Neuronal stem cell (in vitro differentiated cells): ENCODE measurements around the gene DTX1.
A peak's percentile ranks its signal among the peaks of the same experiment; 100 is the strongest.

Experiments used
- DNase-seq: peaks from one replicate; pipeline ENCODE4 v3.0.0-alpha.2; 2013; ENCODE audit warnings: low spot score
- H2AFZ ChIP-seq: one replicate; pipeline ENCODE4 v1.6.1; 2013; ENCODE audit warnings: mild to moderate bottlenecking, low read length, inconsistent platforms
- H2AK5ac ChIP-seq: 2 replicates; pipeline ENCODE4 v1.6.1; 2013; ENCODE audit warnings: low read depth, mild to moderate bottlenecking, inconsistent platforms, low read length, moderate library complexity, mixed read lengths
- H2BK120ac ChIP-seq: 2 replicates; pipeline ENCODE4 v1.6.1; 2013; ENCODE audit warnings: low read depth, mild to moderate bottlenecking, inconsistent platforms, low read length, moderate library complexity, mixed read lengths
- H2BK12ac ChIP-seq: one replicate; pipeline ENCODE4 v1.6.1; 2013; ENCODE audit warnings: low read length, inconsistent platforms
- H2BK15ac ChIP-seq: 2 replicates; pipeline ENCODE4 v1.6.1; 2013; ENCODE audit warnings: mild to moderate bottlenecking, low read length, inconsistent platforms, mixed read lengths
- H2BK5ac ChIP-seq: one replicate; pipeline ENCODE4 v1.6.1; 2013; ENCODE audit warnings: inconsistent platforms, mild to moderate bottlenecking, low read length, moderate library complexity
- H3K14ac ChIP-seq: one replicate; pipeline ENCODE4 v1.6.1; 2013; ENCODE audit warnings: low read length, inconsistent platforms
- H3K18ac ChIP-seq: 2 replicates; pipeline ENCODE4 v1.6.1; 2013; ENCODE audit warnings: low read length, inconsistent platforms
- H3K23ac ChIP-seq: 2 replicates; pipeline ENCODE4 v1.6.1; 2013; ENCODE audit warnings: low read depth, mild to moderate bottlenecking, mixed read lengths, low read length, inconsistent platforms; ENCODE audit not compliant: poor library complexity
- H3K27ac ChIP-seq: replicated peaks from 3 replicates; pipeline ENCODE4 v1.5.1; 2013; ENCODE audit warnings: low read length, inconsistent platforms
- H3K27me3 ChIP-seq, 3 experiments: 2 replicates each; pipeline ENCODE4 v1.6.1; 2013; ENCODE audit warnings: low read length in 3 of 3, mild to moderate bottlenecking in 2 of 3, inconsistent platforms in 1 of 3, low read depth in 1 of 3, mixed read lengths in 1 of 3, moderate library complexity in 1 of 3; ENCODE audit not compliant: control insufficient read depth in 3 of 3, insufficient read depth in 3 of 3
- H3K36me3 ChIP-seq, 2 donors: replicated peaks in 1 of 2; 2 replicates each; pipeline ENCODE4 v1.6.1; 2013; ENCODE audit warnings: low read length in 2 of 2; ENCODE audit not compliant: control insufficient read depth in 2 of 2, insufficient read depth in 2 of 2
- H3K4ac ChIP-seq: 2 replicates; pipeline ENCODE4 v1.6.1; 2013; ENCODE audit warnings: inconsistent platforms, mild to moderate bottlenecking, low read length, moderate library complexity
- H3K4me1 ChIP-seq, 2 donors: 1 replicate in 1 of 2; 2 replicates in 1 of 2; pipeline ENCODE4 v1.6.1; 2013; ENCODE audit warnings: low read length in 2 of 2, low read depth in 1 of 2; ENCODE audit not compliant: control insufficient read depth in 2 of 2, insufficient read depth in 1 of 2
- H3K4me2 ChIP-seq: one replicate; pipeline ENCODE4 v1.6.1; 2013; ENCODE audit warnings: mild to moderate bottlenecking, low read length, inconsistent platforms; ENCODE audit not compliant: insufficient read depth, poor library complexity, severe bottlenecking
- H3K4me3 ChIP-seq, 2 donors: 2 replicates each; pipeline ENCODE4 v1.5.1; 2013; ENCODE audit warnings: low read length in 2 of 2, mild to moderate bottlenecking in 2 of 2, inconsistent platforms in 1 of 2, moderate library complexity in 1 of 2
- H3K79me1 ChIP-seq: one replicate; pipeline ENCODE4 v1.6.1; 2013; ENCODE audit warnings: low read depth, mild to moderate bottlenecking, inconsistent platforms, low read length, moderate library complexity
- H3K9ac ChIP-seq: one replicate; pipeline ENCODE4 v1.6.1; 2013; ENCODE audit warnings: mild to moderate bottlenecking, low read depth, low read length, inconsistent platforms; ENCODE audit not compliant: poor library complexity
- H3K9me3 ChIP-seq, 2 donors: replicated peaks in 1 of 2; 2 replicates each; pipeline versions ENCODE3 to v1.6.1; 2013; ENCODE audit warnings: low read length in 2 of 2, mild to moderate bottlenecking in 2 of 2, inconsistent platforms in 1 of 2, low read depth in 1 of 2, mixed read lengths in 1 of 2, moderate library complexity in 1 of 2; ENCODE audit not compliant: control insufficient read depth in 2 of 2, insufficient read depth in 1 of 2
- H4K8ac ChIP-seq: one replicate; pipeline ENCODE4 v1.6.1; 2013; ENCODE audit warnings: low read depth, mild to moderate bottlenecking, inconsistent platforms, low read length, moderate library complexity
- H4K91ac ChIP-seq: one replicate; pipeline ENCODE4 v1.6.1; 2013; ENCODE audit warnings: low read length, low read depth, mild to moderate bottlenecking, inconsistent platforms; ENCODE audit not compliant: poor library complexity
- WGBS, 2 donors: extraction: QIAGEN DNeasy Blood & Tissue Kit; methylation state at CpG; one replicate each; pipeline ENCODE4 v1.1.7; 2013; ENCODE audit warnings: missing lambda C conversion rate in 2 of 2, mixed read lengths in 1 of 2; ENCODE audit not compliant: insufficient read length in 2 of 2, insufficient replicate concordance in 1 of 2; ENCODE audit errors: extremely low coverage in 2 of 2; 5-methylcytosine and 5-hydroxymethylcytosine counted together

The DTX1 gene

DNA sequence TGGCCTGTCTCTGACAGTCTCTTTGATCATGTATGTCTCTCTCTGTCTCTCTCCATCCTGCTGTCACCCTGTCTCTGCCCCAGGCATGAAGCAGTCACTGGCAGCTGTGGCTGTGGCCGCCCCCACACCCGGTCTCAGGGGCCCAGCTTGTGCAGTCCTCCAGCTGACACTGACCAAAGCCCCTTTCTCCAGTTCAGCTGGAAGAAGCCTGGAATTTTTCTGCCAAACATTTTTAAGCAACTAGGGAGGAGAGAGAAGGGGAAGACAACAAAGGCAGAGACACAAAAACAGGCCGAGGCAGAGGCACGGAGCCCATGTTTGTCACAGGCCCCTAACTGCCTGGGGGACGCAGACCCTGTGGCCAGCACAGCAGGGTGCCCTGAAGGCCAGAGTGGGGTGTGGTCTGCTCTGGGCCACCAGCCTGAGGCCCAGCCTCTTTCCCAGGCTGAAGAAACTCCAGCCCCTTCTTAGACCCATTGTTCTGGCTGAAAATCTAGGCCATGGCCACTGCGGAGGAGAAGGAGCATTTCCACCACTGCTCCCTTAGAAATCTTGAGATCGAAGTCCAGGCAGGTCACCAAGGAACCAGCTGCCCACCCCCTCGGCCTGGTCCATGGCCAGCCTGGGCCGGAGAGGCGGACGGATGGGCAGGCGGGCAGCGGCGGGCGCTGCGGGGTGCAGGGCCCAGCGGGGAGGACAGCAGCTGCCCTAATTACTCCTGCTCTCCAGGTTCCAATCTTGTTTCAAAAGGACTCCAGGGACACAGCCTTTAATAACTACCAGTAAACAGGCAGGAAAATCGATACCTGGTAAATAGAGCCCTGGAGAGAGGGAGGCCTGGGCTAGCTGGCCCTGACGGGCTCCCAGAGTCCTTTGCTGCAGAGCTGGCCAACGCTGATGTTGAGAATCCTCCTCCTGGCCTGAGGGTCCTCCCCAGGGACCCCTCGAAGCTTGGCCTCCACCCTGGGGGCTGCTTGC is 14.9 kb downstream of the DTX1 start:
- Histone ChIP-seq H2AK5ac (peak overlapping the region; percentile 13), H3K4ac (peak overlapping the region; percentile 47), H3K4me3 (no peak overlapping the region), H3K27ac (no peak overlapping the region), H2BK5ac (no peak overlapping the region), H2BK12ac (no peak overlapping the region), H4K8ac (no peak overlapping the region), H3K27me3 (peaks cover 0 to 21% (median 0%) of the 10 kb centered on the region in 3 experiments), H3K36me3 (no peaks in the 10 kb centered on the region), H2AFZ (peak overlapping the region; percentile 9), H3K4me1 (peaks cover 0 to 4% of the 10 kb centered on the region in 2 donors), H2BK15ac (no peak overlapping the region), H3K4me2 (no peak overlapping the region), H3K18ac (peak overlapping the region; percentile 70), H3K23ac (peak overlapping the region; percentile 50), H3K9ac (no peak overlapping the region), H4K91ac (no peak overlapping the region), H3K79me1 (no peaks in the 10 kb centered on the region), H2BK120ac (no peak overlapping the region), H3K14ac (no peak overlapping the region), H3K9me3 (no peaks in the 10 kb centered on the region)
- WGBS, 2 donors, result no CpG with 5 or more reads among the region's 21 CpGs
- DNase-seq, result no peak

DNA sequence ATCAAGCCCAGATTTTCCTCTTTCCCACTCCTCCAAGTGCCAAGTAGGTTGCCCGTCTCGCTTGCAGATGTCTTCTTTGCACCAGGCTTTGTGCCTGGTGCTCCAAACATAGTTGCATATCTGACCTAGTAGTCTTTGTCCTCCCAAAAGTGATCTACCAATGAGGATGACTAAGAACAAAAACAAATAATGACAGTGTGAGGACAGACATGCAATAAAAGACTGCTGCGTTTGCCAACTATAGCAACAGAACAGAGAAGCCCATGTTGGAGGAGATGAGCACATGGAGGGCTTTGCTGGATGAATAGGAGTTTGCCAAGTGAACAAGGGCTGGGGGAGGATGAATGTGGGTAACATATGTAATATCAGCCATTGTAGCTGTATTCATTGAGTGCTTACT is 15.6 kb downstream of the DTX1 start:
- Histone ChIP-seq H3K36me3 (no peaks in the 10 kb centered on the region), H3K9ac (no peak overlapping the region), H3K4ac (no peak overlapping the region), H3K4me2 (no peak overlapping the region), H3K14ac (no peak overlapping the region), H3K27me3 (peaks cover 2 to 26% (median 6%) of the 10 kb centered on the region in 3 experiments), H2BK120ac (no peak overlapping the region), H4K91ac (no peak overlapping the region), H3K9me3 (no peaks in the 10 kb centered on the region), H2AK5ac (peak overlapping the region; percentile 13), H3K18ac (peak overlapping the region; percentile 70), H3K4me3 (no peak overlapping the region), H4K8ac (no peak overlapping the region), H2BK15ac (no peak overlapping the region), H2BK5ac (no peak overlapping the region), H3K27ac (no peak overlapping the region), H2AFZ (no peak overlapping the region), H2BK12ac (no peak overlapping the region), H3K4me1 (peaks cover 0 to 4% of the 10 kb centered on the region in 2 donors), H3K79me1 (no peaks in the 10 kb centered on the region), H3K23ac (no peak overlapping the region)
- WGBS, 2 donors, result no CpG with 5 or more reads among the region's 3 CpGs
- DNase-seq, result no peak

DNA sequence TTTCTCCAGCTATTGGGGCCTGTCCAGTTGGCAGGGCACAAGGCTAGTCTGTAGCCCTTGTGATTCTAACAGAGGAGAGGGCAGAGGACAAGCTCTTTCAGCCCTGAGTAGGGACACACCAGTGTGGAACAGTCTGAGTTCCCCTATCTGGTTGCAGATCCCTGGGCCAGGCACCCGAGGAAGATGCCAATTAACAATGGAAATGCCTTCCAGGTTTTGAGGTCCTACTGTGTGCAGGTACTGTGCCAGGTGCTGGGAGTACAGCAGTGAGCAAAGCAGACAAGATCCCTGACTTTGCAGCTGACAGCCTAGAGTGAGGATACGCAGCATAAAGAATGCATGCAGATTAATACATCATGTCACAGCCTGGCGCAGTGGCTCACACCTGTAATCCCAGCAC is 17.1 kb downstream of the DTX1 start:
- no peaks in the 10 kb centered on the region for H3K36me3 ChIP-seq
- H2BK12ac ChIP-seq, result no peak overlapping the region
- H3K4me3 ChIP-seq, result no peak overlapping the region
- no peak overlapping the region for H2AFZ ChIP-seq
- no peak overlapping the region for H3K27ac ChIP-seq
- no peak overlapping the region for H3K4ac ChIP-seq
- H3K4me2 ChIP-seq, result no peak overlapping the region
- WGBS, 2 donors, result no CpG with 5 or more reads among the region's 3 CpGs
- H3K79me1 ChIP-seq, result no peaks in the 10 kb centered on the region
- no peak overlapping the region for H2BK120ac ChIP-seq
- H4K8ac ChIP-seq, result no peak overlapping the region
- no peak overlapping the region for H2BK15ac ChIP-seq
- no peak overlapping the region for H2AK5ac ChIP-seq
- no peak overlapping the region for H4K91ac ChIP-seq
- H2BK5ac ChIP-seq, result no peak overlapping the region
- no peak overlapping the region for H3K23ac ChIP-seq
- H3K9me3 ChIP-seq, result no peaks in the 10 kb centered on the region
- DNase-seq, result no peak
- peaks cover 4 to 36% (median 20%) of the 10 kb centered on the region in 3 experiments for H3K27me3 ChIP-seq
- no peak overlapping the region for H3K9ac ChIP-seq
- H3K14ac ChIP-seq, result no peak overlapping the region
- H3K18ac ChIP-seq, result no peak overlapping the region
- peaks cover 0 to 6% of the 10 kb centered on the region in 2 donors for H3K4me1 ChIP-seq

DNA sequence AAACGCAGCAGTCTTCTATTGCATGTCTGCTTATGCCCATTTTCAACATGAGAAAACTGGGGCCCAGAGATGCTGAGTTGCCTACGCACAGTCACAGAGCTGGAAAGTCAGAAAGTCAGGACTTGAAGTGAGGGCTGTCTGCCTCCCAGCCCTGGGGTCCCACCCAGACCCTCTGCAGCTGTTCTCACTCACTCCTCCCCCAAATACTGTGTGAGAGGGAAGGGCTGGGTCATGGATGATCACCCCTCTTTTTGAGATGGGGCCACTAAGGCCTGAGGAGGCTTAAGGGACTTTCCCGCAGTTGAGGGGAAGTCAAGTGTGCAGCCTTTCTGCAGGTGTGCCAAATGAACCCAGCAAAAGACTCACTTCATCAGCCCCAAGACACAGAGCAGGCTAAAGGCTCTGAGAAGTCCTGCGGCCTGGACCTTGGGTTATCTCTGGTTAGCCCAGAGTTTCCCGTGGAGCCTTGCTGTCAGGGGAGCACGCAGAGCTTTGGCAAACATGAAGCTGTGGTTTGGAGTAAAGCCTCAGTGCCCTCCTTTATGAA is 18.7 kb downstream of the DTX1 start:
- Histone ChIP-seq H3K18ac (no peak overlapping the region), H4K8ac (no peak overlapping the region), H3K4ac (no peak overlapping the region), H3K9me3 (no peaks in the 10 kb centered on the region), H2BK12ac (no peak overlapping the region), H3K14ac (no peak overlapping the region), H2BK120ac (no peak overlapping the region), H2BK5ac (no peak overlapping the region), H2BK15ac (no peak overlapping the region), H3K27ac (no peak overlapping the region), H3K4me3 (no peak overlapping the region), H3K23ac (no peak overlapping the region), H2AFZ (no peak overlapping the region), H3K79me1 (no peaks in the 10 kb centered on the region), H3K4me2 (no peak overlapping the region), H2AK5ac (no peak overlapping the region), H4K91ac (no peak overlapping the region), H3K27me3 (peaks cover 4 to 46% (median 25%) of the 10 kb centered on the region in 3 experiments), H3K4me1 (peaks cover 0 to 6% of the 10 kb centered on the region in 2 donors), H3K36me3 (no peaks in the 10 kb centered on the region), H3K9ac (no peak overlapping the region)
- no CpG with 5 or more reads among the region's 6 CpGs for WGBS, 2 donors
- DNase-seq, result no peak
